T-helper 2 cell (primary cell): ENCODE measurements around the gene SMAD7.

ENCODE experiments used
- DNase-seq, 5 experiments: peaks; one replicate each; pipeline versions ENCODE4 v3.0.0 to v3.0.0-alpha.2; 2012 to 2022

The SMAD7 gene

GRCh38 chr18:48929941-48930713 is 20.6 kb downstream of the SMAD7 start:
- no peak for DNase-seq

GRCh38 chr18:48929212-48929612 is 21.6 kb downstream of the SMAD7 start:
- DNase-seq = peak in 1 of 5 experiments; percentile 35

GRCh38 chr18:48928787-48929186 is 22.0 kb downstream of the SMAD7 start:
- peak; percentile 32 to 91 (median 57) for DNase-seq

- no peak for DNase-seq
Measured at GRCh38 chr18:48927286-48928080, 23.3 kb downstream of the SMAD7 start.

- DNase-seq = no peak
Measured at GRCh38 chr18:48926420-48926857, 24.3 kb downstream of the SMAD7 start.

- DNase-seq = no peak
Measured at GRCh38 chr18:48925491-48925780, 25.3 kb downstream of the SMAD7 start.

GRCh38 chr18:48924630-48925490 is 25.9 kb downstream of the SMAD7 start:
- no peak for DNase-seq

GRCh38 chr18:48923746-48924629 is 26.8 kb downstream of the SMAD7 start:
- peak in 1 of 5 experiments; percentile 41 for DNase-seq

GRCh38 chr18:48922801-48923730 is 27.7 kb downstream of the SMAD7 start:
- peak in 1 of 5 experiments; percentile 41 for DNase-seq

GRCh38 chr18:48922226-48922800 is 28.5 kb downstream of the SMAD7 start:
- DNase-seq = no peak

- DNase-seq = no peak
Measured at GRCh38 chr18:48921305-48922225, 29.2 kb downstream of the SMAD7 start.

- no peak for DNase-seq
Measured at GRCh38 chr18:48920408-48921038, 30.2 kb downstream of the SMAD7 start.

GRCh38 chr18:48919547-48919946 is 31.2 kb downstream of the SMAD7 start:
- DNase-seq = no peak

- no peak for DNase-seq
Measured at GRCh38 chr18:48918660-48919456, 31.9 kb downstream of the SMAD7 start.

GRCh38 chr18:48917579-48918517 is 32.9 kb downstream of the SMAD7 start:
- DNase-seq = no peak

- DNase-seq = no peak
Measured at GRCh38 chr18:48915626-48916425, 34.9 kb downstream of the SMAD7 start.
